ENCODE results near the gene GALNTL6. TPM values are rescaled to one million over a fixed set of nuclear protein-coding genes. Genes with fewer than 3 reads are reported as not detected.

GALNTL6 gene
- total RNA-seq, 2 donors from 2014 or later: not detected

DNA sequence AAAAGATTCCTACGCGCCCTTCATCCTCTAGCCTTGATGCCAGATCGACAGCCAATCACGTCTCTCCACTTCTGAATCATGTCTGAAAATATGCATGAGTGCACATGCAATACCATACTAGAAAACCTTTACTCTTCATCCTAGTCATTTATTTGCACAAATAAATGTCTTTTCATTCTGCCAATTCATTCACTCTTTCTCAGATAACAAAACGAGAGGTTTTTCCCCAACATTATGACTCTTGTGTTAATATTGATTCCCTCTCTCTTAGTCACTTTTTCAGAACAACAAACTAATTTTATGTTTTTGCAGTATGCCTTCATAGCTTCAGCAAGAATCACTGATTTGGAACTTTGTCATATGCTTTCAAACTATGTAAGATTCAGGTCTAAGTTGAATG is 806.0 kb downstream of the GALNTL6 start:
- DNase-seq (no peak), ATAC-seq (replicated peaks in 1 of 2) (no peak)
- H3K4me3 Mint-ChIP-seq: no peak overlapping the region

DNA sequence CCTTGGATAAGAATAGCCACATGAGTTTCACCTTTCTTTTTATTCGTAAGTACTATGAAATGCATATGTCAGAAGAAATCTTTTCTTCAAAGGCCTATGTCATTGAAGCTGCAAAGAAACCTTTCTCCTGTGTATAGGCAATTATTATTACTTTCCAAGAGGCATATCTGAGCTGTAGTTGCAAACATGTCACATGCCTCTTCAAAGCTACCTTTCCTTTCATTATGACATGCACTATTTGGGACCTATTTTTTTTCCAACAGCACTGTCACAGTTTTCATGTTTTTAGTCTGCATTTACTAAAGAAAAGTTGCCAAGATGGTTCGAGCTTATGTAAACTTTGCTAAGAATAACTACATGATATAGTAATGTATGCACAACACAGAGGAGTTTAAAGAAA is 806.6 kb downstream of the GALNTL6 start:
- H3K36me3 Mint-ChIP-seq (ENCODE audit: insufficient read depth in 2 of 2): no peaks in the 10 kb centered on the region
- H3K4me1 Mint-ChIP-seq (ENCODE audit: low read depth): no peaks in the 10 kb centered on the region

More for the DNA sequence above, 806.0 kb downstream of the GALNTL6 start:
- Mint-ChIP-seq H3K27me3 (ENCODE audit: low read depth) (no peaks in the 10 kb centered on the region), H3K27ac (no peak overlapping the region), H3K9me3 (peaks cover 4 to 8% of the 10 kb centered on the region in 2 donors), H3K36me3 (ENCODE audit: insufficient read depth in 2 of 2) (no peaks in the 10 kb centered on the region), H3K4me1 (ENCODE audit: low read depth) (no peaks in the 10 kb centered on the region)

DNA sequence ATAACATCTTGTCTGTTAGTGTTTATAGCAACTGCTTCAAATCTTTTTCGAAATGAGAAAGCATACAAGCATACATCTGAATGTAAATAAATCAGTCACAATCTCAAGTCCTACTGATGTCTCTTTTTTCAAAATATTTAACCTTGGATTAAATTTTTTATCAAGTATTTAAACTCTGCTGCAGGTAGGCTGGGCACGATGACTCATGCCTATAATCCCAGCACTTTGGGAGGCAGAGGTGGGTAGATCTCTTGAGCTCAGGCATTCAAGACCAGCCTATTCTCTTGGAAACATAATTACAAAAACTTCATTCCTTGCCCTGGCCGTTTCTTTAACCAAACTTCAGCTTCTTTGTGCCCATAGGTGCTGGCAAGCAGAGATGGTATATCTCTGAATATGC is 815.1 kb downstream of the GALNTL6 start:
- ATAC-seq (replicated peaks in 1 of 2): no peak
- Mint-ChIP-seq H3K27ac (no peak overlapping the region), H3K9me3 (peaks cover 2 to 4% of the 10 kb centered on the region in 2 donors), H3K4me3 (no peak overlapping the region), H3K27me3 (ENCODE audit: low read depth) (no peaks in the 10 kb centered on the region), H3K4me1 (ENCODE audit: low read depth) (no peaks in the 10 kb centered on the region), H3K36me3 (ENCODE audit: insufficient read depth in 2 of 2) (no peaks in the 10 kb centered on the region)
- no peak for DNase-seq

More for the DNA sequence above, 806.6 kb downstream of the GALNTL6 start:
- no peak overlapping the region for H3K4me3 Mint-ChIP-seq
- ATAC-seq (replicated peaks in 1 of 2) (no peak), DNase-seq (no peak)
- no peaks in the 10 kb centered on the region for H3K27me3 Mint-ChIP-seq (ENCODE audit: low read depth)
- H3K9me3 Mint-ChIP-seq: peaks cover 4 to 9% of the 10 kb centered on the region in 2 donors
- H3K27ac Mint-ChIP-seq: no peak overlapping the region

DNA sequence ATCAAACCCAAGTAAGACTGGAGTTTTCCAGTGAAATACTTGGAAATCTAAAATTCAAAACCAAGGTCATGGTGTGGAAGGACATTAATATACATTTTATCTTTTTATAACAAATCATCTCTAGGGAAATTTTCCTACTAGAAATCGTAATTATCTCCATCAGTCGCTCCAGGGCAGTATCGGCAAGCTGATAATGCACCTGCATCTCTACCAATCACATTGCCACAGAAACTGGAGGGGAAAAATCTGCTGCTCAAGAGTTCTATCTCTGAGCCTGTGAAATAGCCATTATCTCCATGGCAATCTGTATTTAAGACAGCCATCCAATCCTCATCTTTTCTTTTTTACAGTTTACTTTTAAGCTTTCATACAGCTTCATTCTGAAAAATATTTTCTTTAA is 817.1 kb downstream of the GALNTL6 start:
- Mint-ChIP-seq H3K36me3 (ENCODE audit: insufficient read depth in 2 of 2) (no peaks in the 10 kb centered on the region), H3K27me3 (ENCODE audit: low read depth) (no peaks in the 10 kb centered on the region), H3K27ac (no peak overlapping the region), H3K9me3 (peaks cover 2 to 3% of the 10 kb centered on the region in 2 donors), H3K4me1 (ENCODE audit: low read depth) (no peaks in the 10 kb centered on the region), H3K4me3 (no peak overlapping the region)
- DNase-seq (no peak), ATAC-seq (replicated peaks in 1 of 2) (no peak)

DNA sequence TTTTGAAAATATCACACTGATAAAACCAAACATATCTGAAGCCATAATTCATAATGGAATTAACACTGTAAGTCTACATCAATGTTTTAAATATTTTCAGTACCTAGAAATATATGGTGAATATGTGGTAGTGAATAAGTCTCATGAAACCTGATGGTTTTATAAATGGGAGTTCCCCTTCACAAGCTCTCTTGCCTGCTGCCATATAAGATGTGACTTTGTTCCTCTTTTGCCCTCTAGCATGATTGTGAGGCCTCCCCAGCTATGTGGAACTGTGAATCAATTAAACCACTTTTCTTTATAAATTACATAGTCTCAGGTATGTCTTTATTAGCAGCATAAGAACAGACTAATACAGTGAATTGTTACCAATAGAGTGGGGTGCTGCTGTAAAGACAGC is 818.6 kb downstream of the GALNTL6 start:
- H3K27ac Mint-ChIP-seq: no peak overlapping the region
- H3K4me3 Mint-ChIP-seq: no peak overlapping the region
- no peaks in the 10 kb centered on the region for H3K36me3 Mint-ChIP-seq (ENCODE audit: insufficient read depth in 2 of 2)
- H3K9me3 Mint-ChIP-seq: peaks cover 2% of the 10 kb centered on the region in 2 donors
- ATAC-seq (replicated peaks in 1 of 2): no peak
- no peak for DNase-seq
- H3K4me1 Mint-ChIP-seq (ENCODE audit: low read depth): no peaks in the 10 kb centered on the region
- H3K27me3 Mint-ChIP-seq (ENCODE audit: low read depth): no peaks in the 10 kb centered on the region

DNA sequence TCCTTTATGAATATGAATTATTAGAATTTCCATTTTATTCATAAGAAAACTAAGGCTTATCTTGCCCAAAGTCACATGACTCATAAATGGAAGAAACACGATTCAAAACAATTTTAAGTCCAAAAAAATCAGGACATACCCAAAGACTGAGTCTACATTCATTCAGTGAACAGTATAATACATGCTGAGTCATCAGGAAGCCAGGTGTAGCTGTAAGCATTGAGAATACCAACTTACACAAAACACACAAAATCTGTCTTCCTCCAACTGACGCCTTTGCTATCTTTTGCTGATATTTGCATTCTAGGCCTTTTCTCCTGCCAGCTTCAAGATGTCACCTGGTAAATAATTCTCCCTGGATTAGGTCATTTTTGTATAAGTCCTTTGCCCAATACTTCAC is 835.3 kb downstream of the GALNTL6 start:
- H3K27ac Mint-ChIP-seq: no peak overlapping the region
- no peaks in the 10 kb centered on the region for H3K36me3 Mint-ChIP-seq (ENCODE audit: insufficient read depth in 2 of 2)
- no peak overlapping the region for H3K4me3 Mint-ChIP-seq
- DNase-seq (no peak), ATAC-seq (replicated peaks in 1 of 2) (no peak)
- no peaks in the 10 kb centered on the region for H3K4me1 Mint-ChIP-seq (ENCODE audit: low read depth)
- H3K27me3 Mint-ChIP-seq (ENCODE audit: low read depth): no peaks in the 10 kb centered on the region
- peaks cover 0 to 2% of the 10 kb centered on the region in 2 donors for H3K9me3 Mint-ChIP-seq

DNA sequence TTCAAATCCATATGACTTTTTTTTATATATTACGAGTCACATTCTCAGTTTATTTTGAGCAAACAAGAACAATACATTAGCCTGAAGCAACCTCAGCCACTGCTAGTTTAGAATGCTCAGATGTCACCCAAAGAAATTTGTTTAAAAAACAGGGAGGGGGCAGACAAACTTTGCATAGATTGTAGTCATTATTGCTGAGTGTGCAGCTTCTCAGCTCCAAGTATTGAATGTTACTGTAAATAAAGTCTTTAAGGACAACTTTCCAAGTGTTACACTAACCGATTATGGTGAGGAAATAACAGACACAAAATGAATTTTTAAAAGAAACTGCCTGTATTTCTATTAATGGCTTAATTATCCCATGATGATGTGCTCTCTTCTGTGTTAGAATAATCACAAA is 835.9 kb downstream of the GALNTL6 start:
- Mint-ChIP-seq H3K4me3 (no peak overlapping the region), H3K4me1 (ENCODE audit: low read depth) (no peaks in the 10 kb centered on the region), H3K36me3 (ENCODE audit: insufficient read depth in 2 of 2) (no peaks in the 10 kb centered on the region), H3K27ac (no peak overlapping the region), H3K9me3 (peaks cover 0 to 2% of the 10 kb centered on the region in 2 donors), H3K27me3 (ENCODE audit: low read depth) (no peaks in the 10 kb centered on the region)
- ATAC-seq (replicated peaks in 1 of 2) (no peak), DNase-seq (no peak)

DNA sequence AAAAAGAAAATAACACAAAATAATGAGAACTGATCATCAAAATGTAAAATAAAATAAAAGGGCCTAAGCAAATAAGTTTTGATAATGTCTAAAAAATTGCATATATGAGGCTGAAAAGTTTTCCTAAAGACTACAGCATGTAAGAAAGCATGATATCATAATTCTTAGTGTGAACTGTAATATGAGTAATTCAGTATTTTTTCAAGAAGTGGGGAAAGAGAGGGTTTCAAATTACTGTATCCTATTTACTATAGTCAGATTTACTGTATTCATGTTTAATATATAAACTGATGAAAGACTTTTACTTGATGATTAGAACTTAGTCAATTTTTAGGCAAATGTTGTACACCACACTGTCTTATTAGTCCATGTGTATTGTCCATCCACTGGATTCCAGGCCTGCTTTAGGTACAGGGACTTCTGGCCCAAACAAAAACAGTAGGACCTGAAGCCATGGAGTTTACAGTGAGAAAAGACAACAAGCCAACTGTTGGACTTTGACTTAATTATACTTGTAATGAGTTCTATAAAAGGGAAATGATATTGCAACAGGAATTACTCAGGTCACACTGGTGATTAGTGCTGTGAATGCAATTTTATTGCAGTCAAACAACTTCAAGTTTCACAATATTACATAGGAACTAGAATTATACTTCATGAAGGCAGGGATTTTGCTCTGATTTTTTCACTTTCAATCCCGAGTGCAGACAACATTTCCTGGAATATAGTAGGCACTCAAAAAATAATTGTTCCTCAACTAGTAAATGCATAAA is 837.7 kb downstream of the GALNTL6 start:
- Mint-ChIP-seq H3K27ac (no peak overlapping the region), H3K9me3 (peaks cover 0 to 2% of the 10 kb centered on the region in 2 donors), H3K27me3 (ENCODE audit: low read depth) (no peaks in the 10 kb centered on the region), H3K4me1 (ENCODE audit: low read depth) (no peaks in the 10 kb centered on the region), H3K36me3 (ENCODE audit: insufficient read depth in 2 of 2) (no peaks in the 10 kb centered on the region), H3K4me3 (no peak overlapping the region)
- no peak for DNase-seq
- ATAC-seq (replicated peaks in 1 of 2): no peak

DNA sequence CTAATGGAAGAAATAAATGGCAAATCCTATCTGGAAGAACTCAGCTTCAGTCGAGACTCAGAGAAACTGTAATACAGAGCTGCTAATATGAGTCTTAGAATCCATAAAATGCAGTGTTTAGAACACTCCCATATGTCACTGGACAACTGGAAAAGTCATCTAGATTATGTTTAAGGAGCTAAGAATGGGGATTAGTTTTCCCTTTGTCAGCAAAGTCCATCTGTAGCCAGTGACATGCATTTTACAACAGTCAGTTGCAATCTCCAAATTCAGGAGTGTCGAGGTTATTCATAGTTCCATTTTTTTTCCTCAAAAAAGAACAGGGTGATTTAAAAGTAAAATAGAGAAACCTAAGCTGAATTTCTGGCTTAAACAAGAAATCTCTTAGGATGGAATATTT is 838.8 kb downstream of the GALNTL6 start:
- H3K4me3 Mint-ChIP-seq: no peak overlapping the region
- ATAC-seq (replicated peaks in 1 of 2): no peak

DNA sequence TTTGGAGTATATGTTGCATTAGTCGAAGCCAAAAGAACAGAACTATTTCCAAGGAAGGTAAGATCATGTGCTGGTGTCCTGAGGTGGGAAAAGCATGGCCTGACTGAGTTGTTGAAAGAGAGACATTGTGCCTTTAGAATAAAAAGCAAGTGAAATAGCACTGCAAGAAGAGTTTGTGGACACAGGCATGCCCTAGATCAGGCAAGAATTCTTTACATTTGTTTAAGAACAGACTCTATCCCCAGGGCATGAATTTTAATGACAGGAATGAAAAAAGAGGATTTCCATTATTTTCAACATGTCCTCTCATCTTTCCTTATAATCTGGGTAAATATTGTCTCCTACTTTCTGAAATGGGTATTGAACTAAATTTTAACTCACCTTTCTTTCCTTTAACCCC is 839.2 kb downstream of the GALNTL6 start:
- no peaks in the 10 kb centered on the region for H3K9me3 Mint-ChIP-seq
- no peaks in the 10 kb centered on the region for H3K27me3 Mint-ChIP-seq (ENCODE audit: low read depth)
- H3K4me3 Mint-ChIP-seq: no peak overlapping the region
- no peaks in the 10 kb centered on the region for H3K4me1 Mint-ChIP-seq (ENCODE audit: low read depth)
- no peak overlapping the region for H3K27ac Mint-ChIP-seq
- no peaks in the 10 kb centered on the region for H3K36me3 Mint-ChIP-seq (ENCODE audit: insufficient read depth in 2 of 2)
- no peak for DNase-seq
- no peak for ATAC-seq (replicated peaks in 1 of 2)

More for the DNA sequence above, 838.8 kb downstream of the GALNTL6 start:
- H3K27ac Mint-ChIP-seq: no peak overlapping the region
- no peaks in the 10 kb centered on the region for H3K27me3 Mint-ChIP-seq (ENCODE audit: low read depth)
- no peaks in the 10 kb centered on the region for H3K4me1 Mint-ChIP-seq (ENCODE audit: low read depth)
- H3K36me3 Mint-ChIP-seq (ENCODE audit: insufficient read depth in 2 of 2): no peaks in the 10 kb centered on the region
- no peak for DNase-seq
- H3K9me3 Mint-ChIP-seq: peaks cover 0 to 2% of the 10 kb centered on the region in 2 donors

DNA sequence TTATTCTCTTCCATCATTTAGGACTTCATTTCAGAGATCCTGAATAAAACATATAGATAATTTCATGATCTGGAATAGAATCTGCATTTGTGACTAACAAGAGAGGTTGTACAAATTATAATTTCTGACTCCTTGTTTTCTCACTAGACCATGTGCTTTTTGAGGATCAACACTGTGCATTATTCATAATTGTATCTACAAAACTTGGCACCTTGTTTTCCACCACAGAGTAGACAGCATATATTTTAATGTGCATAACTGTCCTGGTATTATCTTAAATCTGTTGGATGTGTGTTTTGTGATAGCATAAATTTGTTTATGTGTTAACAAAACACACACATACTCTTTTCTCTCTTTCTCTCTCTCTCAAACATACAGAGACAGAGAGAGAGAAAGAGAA is 840.5 kb downstream of the GALNTL6 start:
- Mint-ChIP-seq H3K27ac (no peak overlapping the region), H3K9me3 (no peaks in the 10 kb centered on the region), H3K27me3 (ENCODE audit: low read depth) (no peaks in the 10 kb centered on the region), H3K4me3 (no peak overlapping the region), H3K4me1 (ENCODE audit: low read depth) (no peaks in the 10 kb centered on the region), H3K36me3 (ENCODE audit: insufficient read depth in 2 of 2) (no peaks in the 10 kb centered on the region)
- ATAC-seq (replicated peaks in 1 of 2): no peak
- no peak for DNase-seq

DNA sequence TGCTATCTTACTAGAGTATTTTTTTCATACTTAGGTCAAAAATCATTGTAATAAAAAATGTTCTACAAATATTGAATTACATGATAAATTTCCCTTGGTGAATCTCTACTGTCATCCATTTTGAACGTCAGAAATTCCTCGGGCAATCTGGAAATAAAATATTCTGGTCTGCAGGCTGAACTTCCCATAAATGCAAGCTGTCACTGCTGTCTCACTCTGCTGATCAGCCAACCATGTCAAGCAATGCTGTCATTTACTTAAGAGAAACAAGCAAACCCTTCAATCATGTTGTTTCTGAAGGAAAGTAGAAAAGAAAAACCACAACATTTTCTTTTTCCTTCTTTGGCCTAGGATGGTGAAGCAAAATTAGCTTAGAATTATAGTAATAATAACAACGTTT is 841.3 kb downstream of the GALNTL6 start:
- no peak for ATAC-seq (replicated peaks in 1 of 2)
- Mint-ChIP-seq H3K27me3 (ENCODE audit: low read depth) (no peaks in the 10 kb centered on the region), H3K4me3 (no peak overlapping the region)

DNA sequence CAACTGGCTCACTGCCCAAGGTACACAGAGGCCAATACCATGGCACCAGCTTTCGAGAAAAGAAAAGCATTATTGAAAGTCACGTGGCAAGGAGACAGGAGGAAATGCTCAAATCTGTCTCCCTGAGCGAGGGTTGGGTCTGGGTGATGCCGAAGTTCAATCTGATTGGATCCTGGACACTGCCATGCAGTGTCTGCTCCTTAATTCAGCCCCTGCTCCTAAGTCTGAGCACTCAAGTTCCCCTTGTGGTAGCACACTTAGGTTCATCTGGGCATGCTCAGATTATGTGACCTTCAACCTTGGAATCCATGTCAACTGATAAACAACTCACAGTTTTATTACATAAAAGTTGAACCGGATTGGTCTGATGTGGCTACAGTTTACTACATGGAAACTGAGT is 842.9 kb downstream of the GALNTL6 start:
- Mint-ChIP-seq H3K4me3 (no peak overlapping the region), H3K9me3 (no peaks in the 10 kb centered on the region), H3K27ac (no peak overlapping the region), H3K27me3 (ENCODE audit: low read depth) (no peaks in the 10 kb centered on the region), H3K36me3 (ENCODE audit: insufficient read depth in 2 of 2) (no peaks in the 10 kb centered on the region), H3K4me1 (ENCODE audit: low read depth) (no peaks in the 10 kb centered on the region)
- ATAC-seq (replicated peaks in 1 of 2): no peak
- DNase-seq: no peak

More for the DNA sequence above, 841.3 kb downstream of the GALNTL6 start:
- no peaks in the 10 kb centered on the region for H3K36me3 Mint-ChIP-seq (ENCODE audit: insufficient read depth in 2 of 2)
- no peak for DNase-seq
- no peaks in the 10 kb centered on the region for H3K4me1 Mint-ChIP-seq (ENCODE audit: low read depth)
- H3K27ac Mint-ChIP-seq: no peak overlapping the region
- no peaks in the 10 kb centered on the region for H3K9me3 Mint-ChIP-seq

DNA sequence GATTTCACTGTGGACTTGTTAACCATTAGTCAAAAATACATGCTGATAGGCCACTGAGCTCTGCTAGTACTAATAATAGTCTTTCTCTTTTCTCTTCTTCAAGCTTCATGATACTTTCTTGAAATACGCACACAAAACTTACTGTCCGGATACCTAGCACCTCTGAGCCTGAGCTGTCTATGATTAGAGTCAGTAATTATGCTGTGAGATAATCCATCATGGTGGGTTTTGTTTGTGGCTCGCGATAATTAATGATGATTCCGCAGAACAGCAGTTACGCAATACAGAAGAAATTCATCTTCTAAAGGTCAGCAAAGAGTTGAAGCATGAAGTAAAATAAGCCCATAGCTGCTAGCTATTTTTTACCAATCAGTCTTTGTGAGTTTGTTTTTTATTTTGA is 843.9 kb downstream of the GALNTL6 start:
- ATAC-seq (replicated peaks in 1 of 2) (no peak), DNase-seq (no peak)
- Mint-ChIP-seq H3K27ac (no peak overlapping the region), H3K9me3 (no peaks in the 10 kb centered on the region), H3K4me1 (ENCODE audit: low read depth) (no peaks in the 10 kb centered on the region), H3K36me3 (ENCODE audit: insufficient read depth in 2 of 2) (no peaks in the 10 kb centered on the region), H3K4me3 (no peak overlapping the region), H3K27me3 (ENCODE audit: low read depth) (no peaks in the 10 kb centered on the region)
